Measurements from ENCODE around the gene ZNF19.

The ZNF19 gene

GRCh38 chr16:71453036-71453435, 36.1 kb downstream of the ZNF19 start:
- H3K9me3 ChIP-seq (ENCODE audit: control insufficient read depth, low read length) = peaks cover 26% of the 10 kb centered on the region
- peaks cover 57% of the 10 kb centered on the region for H3K36me3 ChIP-seq (ENCODE audit: control insufficient read depth, insufficient read depth, low read length)
- no peaks in the 10 kb centered on the region for H3K4me1 ChIP-seq (ENCODE audit: control insufficient read depth, insufficient read depth, low read length, poor library complexity, severe bottlenecking)
- no peaks in the 10 kb centered on the region for H3K27me3 ChIP-seq (replicated peaks; ENCODE audit: control insufficient read depth, insufficient read depth, low read length, poor library complexity, severe bottlenecking)
- no peak for DNase-seq
- H3K4me3 ChIP-seq (ENCODE audit: insufficient read depth, low read depth, low read length, poor library complexity, severe bottlenecking) = no peak overlapping the region
- H3K27ac ChIP-seq (ENCODE audit: insufficient read depth, low read length, poor library complexity, severe bottlenecking) = no peak overlapping the region

GRCh38 chr16:71449020-71449419, 40.1 kb downstream of the ZNF19 start:
- DNase-seq = no peak
- Histone ChIP-seq H3K4me1 (ENCODE audit: control insufficient read depth, insufficient read depth, low read length, poor library complexity, severe bottlenecking) (no peaks in the 10 kb centered on the region), H3K27ac (ENCODE audit: insufficient read depth, low read length, poor library complexity, severe bottlenecking) (no peak overlapping the region), H3K4me3 (ENCODE audit: insufficient read depth, low read depth, low read length, poor library complexity, severe bottlenecking) (no peak overlapping the region), H3K36me3 (ENCODE audit: control insufficient read depth, insufficient read depth, low read length) (peaks cover 55% of the 10 kb centered on the region), H3K9me3 (ENCODE audit: control insufficient read depth, low read length) (peaks cover 35% of the 10 kb centered on the region), H3K27me3 (replicated peaks; ENCODE audit: control insufficient read depth, insufficient read depth, low read length, poor library complexity, severe bottlenecking) (no peaks in the 10 kb centered on the region)

GRCh38 chr16:71448274-71448866, 40.8 kb downstream of the ZNF19 start:
- Histone ChIP-seq H3K36me3 (ENCODE audit: control insufficient read depth, insufficient read depth, low read length) (peaks cover 49% of the 10 kb centered on the region), H3K4me1 (ENCODE audit: control insufficient read depth, insufficient read depth, low read length, poor library complexity, severe bottlenecking) (no peaks in the 10 kb centered on the region), H3K4me3 (ENCODE audit: insufficient read depth, low read depth, low read length, poor library complexity, severe bottlenecking) (no peak overlapping the region), H3K27me3 (replicated peaks; ENCODE audit: control insufficient read depth, insufficient read depth, low read length, poor library complexity, severe bottlenecking) (no peaks in the 10 kb centered on the region), H3K27ac (ENCODE audit: insufficient read depth, low read length, poor library complexity, severe bottlenecking) (no peak overlapping the region), H3K9me3 (ENCODE audit: control insufficient read depth, low read length) (peaks cover 35% of the 10 kb centered on the region)
- DNase-seq = no peak

GRCh38 chr16:71443714-71444113, 45.4 kb downstream of the ZNF19 start:
- Histone ChIP-seq H3K9me3 (ENCODE audit: control insufficient read depth, low read length) (peaks cover 17% of the 10 kb centered on the region), H3K36me3 (ENCODE audit: control insufficient read depth, insufficient read depth, low read length) (peaks cover 2% of the 10 kb centered on the region), H3K4me1 (ENCODE audit: control insufficient read depth, insufficient read depth, low read length, poor library complexity, severe bottlenecking) (no peaks in the 10 kb centered on the region), H3K4me3 (ENCODE audit: insufficient read depth, low read depth, low read length, poor library complexity, severe bottlenecking) (no peak overlapping the region), H3K27me3 (replicated peaks; ENCODE audit: control insufficient read depth, insufficient read depth, low read length, poor library complexity, severe bottlenecking) (no peaks in the 10 kb centered on the region), H3K27ac (ENCODE audit: insufficient read depth, low read length, poor library complexity, severe bottlenecking) (no peak overlapping the region)
- no peak for DNase-seq

GRCh38 chr16:71442051-71442440, 47.1 kb downstream of the ZNF19 start, which contains the start of gene TLE7:
Gene TLE7, minus strand, starts transcription at chr16:71442054. Its CDS starts 8,730 bp downstream, at chr16:71433324.
- H3K4me1 ChIP-seq (ENCODE audit: control insufficient read depth, insufficient read depth, low read length, poor library complexity, severe bottlenecking) = no peaks in the 10 kb centered on the region
- no peaks in the 10 kb centered on the region for H3K36me3 ChIP-seq (ENCODE audit: control insufficient read depth, insufficient read depth, low read length)
- H3K4me3 ChIP-seq (ENCODE audit: insufficient read depth, low read depth, low read length, poor library complexity, severe bottlenecking) = no peak within 1 kb of the TSS
- no peak for DNase-seq
- H3K27me3 ChIP-seq (replicated peaks; ENCODE audit: control insufficient read depth, insufficient read depth, low read length, poor library complexity, severe bottlenecking) = no peaks in the 10 kb centered on the region
- H3K27ac ChIP-seq (ENCODE audit: insufficient read depth, low read length, poor library complexity, severe bottlenecking) = no peak within 1 kb of the TSS
- peaks cover 4% of the 10 kb centered on the region for H3K9me3 ChIP-seq (ENCODE audit: control insufficient read depth, low read length)

- DNase-seq = no peak
These were observed 47.6 kb downstream of the ZNF19 start for GRCh38 chr16:71441348-71442050.

GRCh38 chr16:71440669-71441347, 48.3 kb downstream of the ZNF19 start:
- no peaks in the 10 kb centered on the region for H3K4me1 ChIP-seq (ENCODE audit: control insufficient read depth, insufficient read depth, low read length, poor library complexity, severe bottlenecking)
- no peaks in the 10 kb centered on the region for H3K36me3 ChIP-seq (ENCODE audit: control insufficient read depth, insufficient read depth, low read length)
- no peaks in the 10 kb centered on the region for H3K9me3 ChIP-seq (ENCODE audit: control insufficient read depth, low read length)
- H3K27me3 ChIP-seq (replicated peaks; ENCODE audit: control insufficient read depth, insufficient read depth, low read length, poor library complexity, severe bottlenecking) = no peaks in the 10 kb centered on the region
- no peak for DNase-seq
- no peak overlapping the region for H3K27ac ChIP-seq (ENCODE audit: insufficient read depth, low read length, poor library complexity, severe bottlenecking)
- H3K4me3 ChIP-seq (ENCODE audit: insufficient read depth, low read depth, low read length, poor library complexity, severe bottlenecking) = no peak overlapping the region

More at GRCh38 chr16:71441348-71442050, 47.6 kb downstream of the ZNF19 start:
- no peaks in the 10 kb centered on the region for H3K4me1 ChIP-seq (ENCODE audit: control insufficient read depth, insufficient read depth, low read length, poor library complexity, severe bottlenecking)
- peaks cover 2% of the 10 kb centered on the region for H3K9me3 ChIP-seq (ENCODE audit: control insufficient read depth, low read length)
- no peaks in the 10 kb centered on the region for H3K36me3 ChIP-seq (ENCODE audit: control insufficient read depth, insufficient read depth, low read length)
- no peaks in the 10 kb centered on the region for H3K27me3 ChIP-seq (replicated peaks; ENCODE audit: control insufficient read depth, insufficient read depth, low read length, poor library complexity, severe bottlenecking)
- H3K27ac ChIP-seq (ENCODE audit: insufficient read depth, low read length, poor library complexity, severe bottlenecking) = no peak overlapping the region
- no peak overlapping the region for H3K4me3 ChIP-seq (ENCODE audit: insufficient read depth, low read depth, low read length, poor library complexity, severe bottlenecking)

GRCh38 chr16:71439523-71439922, 49.6 kb downstream of the ZNF19 start:
- no peaks in the 10 kb centered on the region for H3K9me3 ChIP-seq (ENCODE audit: control insufficient read depth, low read length)
- no peak overlapping the region for H3K4me3 ChIP-seq (ENCODE audit: insufficient read depth, low read depth, low read length, poor library complexity, severe bottlenecking)
- H3K27ac ChIP-seq (ENCODE audit: insufficient read depth, low read length, poor library complexity, severe bottlenecking) = no peak overlapping the region
- no peaks in the 10 kb centered on the region for H3K27me3 ChIP-seq (replicated peaks; ENCODE audit: control insufficient read depth, insufficient read depth, low read length, poor library complexity, severe bottlenecking)
- no peak for DNase-seq
- H3K36me3 ChIP-seq (ENCODE audit: control insufficient read depth, insufficient read depth, low read length) = no peaks in the 10 kb centered on the region
- H3K4me1 ChIP-seq (ENCODE audit: control insufficient read depth, insufficient read depth, low read length, poor library complexity, severe bottlenecking) = no peaks in the 10 kb centered on the region

- no peaks in the 10 kb centered on the region for H3K9me3 ChIP-seq (ENCODE audit: control insufficient read depth, low read length)
- H3K36me3 ChIP-seq (ENCODE audit: control insufficient read depth, insufficient read depth, low read length) = no peaks in the 10 kb centered on the region
- H3K27ac ChIP-seq (ENCODE audit: insufficient read depth, low read length, poor library complexity, severe bottlenecking) = no peak overlapping the region
- peaks cover 4% of the 10 kb centered on the region for H3K27me3 ChIP-seq (replicated peaks; ENCODE audit: control insufficient read depth, insufficient read depth, low read length, poor library complexity, severe bottlenecking)
- DNase-seq = no peak
- H3K4me1 ChIP-seq (ENCODE audit: control insufficient read depth, insufficient read depth, low read length, poor library complexity, severe bottlenecking) = no peaks in the 10 kb centered on the region
- H3K4me3 ChIP-seq (ENCODE audit: insufficient read depth, low read depth, low read length, poor library complexity, severe bottlenecking) = no peak overlapping the region
These were observed 52.7 kb downstream of the ZNF19 start for GRCh38 chr16:71436473-71436872.

GRCh38 chr16:71432906-71433305, 56.2 kb downstream of the ZNF19 start:
- Histone ChIP-seq H3K27me3 (replicated peaks; ENCODE audit: control insufficient read depth, insufficient read depth, low read length, poor library complexity, severe bottlenecking) (peaks cover 8% of the 10 kb centered on the region), H3K9me3 (ENCODE audit: control insufficient read depth, low read length) (no peaks in the 10 kb centered on the region), H3K36me3 (ENCODE audit: control insufficient read depth, insufficient read depth, low read length) (no peaks in the 10 kb centered on the region), H3K4me3 (ENCODE audit: insufficient read depth, low read depth, low read length, poor library complexity, severe bottlenecking) (no peak overlapping the region), H3K27ac (ENCODE audit: insufficient read depth, low read length, poor library complexity, severe bottlenecking) (no peak overlapping the region), H3K4me1 (ENCODE audit: control insufficient read depth, insufficient read depth, low read length, poor library complexity, severe bottlenecking) (no peaks in the 10 kb centered on the region)
- no peak for DNase-seq

All from effector memory CD4-positive, alpha-beta T cell (primary cell).